Common myeloid progenitor, CD34-positive (primary cell): ENCODE results near the gene NR2F6.
A peak's percentile ranks its signal among the peaks of the same experiment; 100 is the strongest.

Source experiments
- CTCF ChIA-PET: fragments of 350-600 bp; sonication (Branson Sonifier 250); formaldehyde crosslinking; loops from one replicate; lab custom pipeline; 2021; ENCODE audit warnings: antibody characterized with exemption; lab: Charles Lee
- POLR2A ChIA-PET: fragments of 350-600 bp; sonication (Branson Sonifier 250); formaldehyde crosslinking; loops from one replicate; lab custom pipeline; 2021; ENCODE audit warnings: antibody characterized with exemption; lab: Charles Lee
- DNase-seq, 3 donors: peaks; one replicate each; pipeline versions ENCODE4 v3.0.0 to v3.0.0-alpha.2; 2013
- H3K27ac ChIP-seq, 2 experiments: 1 replicate in 1 of 2; 2 replicates in 1 of 2; pipeline ENCODE4 v1.7.0; 2013; ENCODE audit warnings: inconsistent platforms in 2 of 2, low read length in 2 of 2, mild to moderate bottlenecking in 2 of 2, low read depth in 1 of 2, moderate library complexity in 1 of 2; ENCODE audit not compliant: severe bottlenecking in 2 of 2, insufficient read depth in 1 of 2, poor library complexity in 1 of 2
- H3K27me3 ChIP-seq, 5 experiments: replicated peaks in 2 of 5; 1 replicate in 3 of 5; 2 replicates in 2 of 5; pipeline versions ENCODE4 v1.6.1 to v1.7.0; 2013; ENCODE audit warnings: low read length in 4 of 5, mild to moderate bottlenecking in 2 of 5, moderate library complexity in 2 of 5, inconsistent platforms in 1 of 5; ENCODE audit not compliant: insufficient read depth in 5 of 5, control insufficient read depth in 4 of 5
- H3K36me3 ChIP-seq, 4 experiments: 1 replicate in 2 of 4; 2 replicates in 2 of 4; pipeline versions ENCODE4 v1.6.1 to v1.7.0; 2013; ENCODE audit warnings: low read length in 3 of 4, control low read depth in 1 of 4, mild to moderate bottlenecking in 1 of 4; ENCODE audit not compliant: control insufficient read depth in 4 of 4, insufficient read depth in 4 of 4
- H3K4me1 ChIP-seq, 4 experiments: 1 replicate in 3 of 4; 2 replicates in 1 of 4; pipeline versions ENCODE4 v1.6.1 to v1.7.1; 2013; ENCODE audit warnings: low read length in 3 of 4, mild to moderate bottlenecking in 3 of 4, control low read depth in 1 of 4, inconsistent platforms in 1 of 4, moderate library complexity in 1 of 4; ENCODE audit not compliant: control insufficient read depth in 4 of 4, insufficient read depth in 4 of 4; ENCODE audit errors: control extremely low read depth in 1 of 4
- H3K4me3 ChIP-seq, 7 experiments: 1 replicate in 4 of 7; 2 replicates in 3 of 7; pipeline versions ENCODE4 v1.5.1 to v1.7.0; 2013; ENCODE audit warnings: mild to moderate bottlenecking in 7 of 7, low read length in 6 of 7, moderate library complexity in 6 of 7, inconsistent platforms in 2 of 7, low read depth in 2 of 7, control low read depth in 1 of 7; ENCODE audit not compliant: insufficient read depth in 4 of 7, control insufficient read depth in 1 of 7; ENCODE audit errors: extremely low read depth in 1 of 7
- H3K9me3 ChIP-seq, 5 experiments: 1 replicate in 4 of 5; 2 replicates in 1 of 5; pipeline versions ENCODE4 v1.6.1 to v1.7.1; 2013; ENCODE audit warnings: low read length in 4 of 5, mild to moderate bottlenecking in 2 of 5, inconsistent platforms in 1 of 5, low read depth in 1 of 5, moderate library complexity in 1 of 5; ENCODE audit not compliant: control insufficient read depth in 4 of 5, insufficient read depth in 2 of 5; ENCODE audit errors: control extremely low read depth in 1 of 5
- WGBS: methylation state at CpG from one replicate; pipeline ENCODE4 v1.1.5; 2013; ENCODE audit not compliant: insufficient coverage; 5-methylcytosine and 5-hydroxymethylcytosine counted together

Gene NR2F6

GRCh38 chr19:17240062-17240752 is 5.5 kb downstream of the NR2F6 start:
- peaks cover 0 to 22% (median 19%) of the 10 kb centered on the region in 4 experiments for H3K4me1 ChIP-seq

GRCh38 chr19:17237747-17238706 is 7.7 kb downstream of the NR2F6 start:
- no peak overlapping the region for H3K4me3 ChIP-seq
- peaks cover 0 to 18% (median 13%) of the 10 kb centered on the region in 4 experiments for H3K4me1 ChIP-seq
- H3K27ac ChIP-seq, result no peak overlapping the region
- H3K36me3 ChIP-seq, result peaks cover 0 to 14% (median 3%) of the 10 kb centered on the region in 4 experiments
- WGBS, result 95% methylated on average over 8 of the region's 13 CpGs
- CTCF ChIA-PET, result interaction anchor here (0.6 to 1.8 kb wide), 7 partner anchors 10 to 220 kb away, joined by 3 to 6 read pairs (median 3); partner anchors contain the start of gene BABAM1
- no peaks in the 10 kb centered on the region for H3K9me3 ChIP-seq
- POLR2A ChIA-PET, result no interaction called here
- no peak for DNase-seq
- H3K27me3 ChIP-seq, result no peaks in the 10 kb centered on the region

More at GRCh38 chr19:17240062-17240752, 5.5 kb downstream of the NR2F6 start:
- 87% methylated on average over 18 of the region's 24 CpGs for WGBS
- Histone ChIP-seq H3K4me3 (no peak overlapping the region), H3K9me3 (no peaks in the 10 kb centered on the region), H3K27ac (no peak overlapping the region), H3K36me3 (peaks cover 0 to 14% (median 3%) of the 10 kb centered on the region in 4 experiments), H3K27me3 (no peaks in the 10 kb centered on the region)
- POLR2A ChIA-PET, result interaction anchor here (0.6 kb wide), 2 partner anchors 25 to 51 kb away, joined by 3 to 4 read pairs; partner anchors contain the start of gene USE1
- DNase-seq, result no peak
- CTCF ChIA-PET, result interaction anchor here (1.0 to 1.9 kb wide), 2 partner anchors 24 to 77 kb away, joined by 3 to 7 read pairs; partner anchors contain the start of gene USHBP1

GRCh38 chr19:17236811-17237543 is 8.7 kb downstream of the NR2F6 start:
- ChIA-PET CTCF (interaction anchor here (0.6 to 2.5 kb wide), 7 partner anchors 9 to 591 kb away, joined by 3 to 8 read pairs (median 3); partner anchors contain the start of gene BABAM1), POLR2A (no interaction called here)
- 97% methylated on average over 16 of the region's 18 CpGs for WGBS
- peaks cover 0 to 22% (median 7%) of the 10 kb centered on the region in 4 experiments for H3K36me3 ChIP-seq
- no peak overlapping the region for H3K4me3 ChIP-seq
- H3K9me3 ChIP-seq, result no peaks in the 10 kb centered on the region
- H3K27ac ChIP-seq, result no peak overlapping the region
- DNase-seq, result no peak
- H3K4me1 ChIP-seq, result peaks cover 0 to 18% (median 13%) of the 10 kb centered on the region in 4 experiments
- no peaks in the 10 kb centered on the region for H3K27me3 ChIP-seq

GRCh38 chr19:17235971-17236777 is 9.5 kb downstream of the NR2F6 start:
- ChIA-PET CTCF (interaction anchor here (0.6 to 2.5 kb wide), 10 partner anchors 9 to 590 kb away, joined by 3 to 12 read pairs (median 3); partner anchors contain the start of gene OCEL1), POLR2A (interaction anchor here (0.5 to 0.9 kb wide), 4 partner anchors 16 to 66 kb away, joined by 3 read pairs; partner anchors contain the start of gene BABAM1)
- DNase-seq, result no peak
- Histone ChIP-seq H3K9me3 (no peaks in the 10 kb centered on the region), H3K27me3 (no peaks in the 10 kb centered on the region), H3K4me3 (peak overlapping the region in 5 of 7 experiments; percentile 50 to 75 (median 66)), H3K4me1 (peaks cover 0 to 18% (median 13%) of the 10 kb centered on the region in 4 experiments), H3K36me3 (peaks cover 0 to 28% (median 10%) of the 10 kb centered on the region in 4 experiments), H3K27ac (no peak overlapping the region)
- no CpG with 5 or more reads among the region's 27 CpGs for WGBS

DNA sequence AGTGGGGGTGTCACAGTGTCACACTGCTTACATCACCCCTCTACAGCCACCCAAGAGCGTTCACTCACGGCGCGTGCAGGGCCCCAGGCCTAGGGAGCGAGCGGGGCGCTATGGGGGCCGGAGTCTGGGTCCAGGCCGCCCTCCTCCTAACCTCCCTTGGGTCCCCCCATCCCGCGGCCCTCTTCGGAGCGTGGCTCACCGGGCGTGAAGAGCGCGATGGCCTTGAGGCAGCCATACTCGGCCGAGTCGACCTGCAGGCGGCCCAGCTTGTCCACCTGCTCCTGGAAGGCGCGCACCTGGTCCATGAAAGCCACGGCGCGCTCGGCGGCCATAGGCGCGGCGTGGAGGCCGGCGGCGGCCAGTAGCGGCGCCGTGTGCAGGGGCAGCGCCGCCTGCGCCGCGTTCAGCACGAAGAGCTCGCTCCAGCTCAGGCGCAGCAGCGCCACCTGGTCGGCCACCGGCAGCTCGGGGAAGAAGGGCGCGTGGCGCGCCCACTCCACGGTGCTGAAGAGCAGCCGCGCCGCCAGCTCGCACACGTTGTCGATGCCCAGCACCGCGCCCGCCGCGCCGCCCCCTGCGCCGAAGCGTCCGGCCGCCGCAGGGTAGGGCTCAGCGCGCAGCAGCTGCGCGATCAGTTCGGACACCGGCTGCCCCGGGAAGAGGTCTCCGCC is 10.3 kb downstream of the NR2F6 start:
- WGBS, result 2% methylated on average over 58 of the region's 80 CpGs
- ChIA-PET POLR2A (interaction anchor here (0.5 to 0.9 kb wide), 4 partner anchors 15 to 65 kb away, joined by 3 read pairs; partner anchors contain the start of gene BABAM1), CTCF (interaction anchor here (0.6 to 2.5 kb wide), 8 partner anchors 9 to 164 kb away, joined by 3 to 12 read pairs (median 4); partner anchors contain the start of gene OCEL1)
- DNase-seq, result peak; percentile 77 to 84 (median 82)
- Histone ChIP-seq H3K27me3 (no peaks in the 10 kb centered on the region), H3K36me3 (peaks cover 0 to 33% (median 12%) of the 10 kb centered on the region in 4 experiments), H3K9me3 (no peaks in the 10 kb centered on the region), H3K4me1 (peaks cover 0 to 18% (median 13%) of the 10 kb centered on the region in 4 experiments), H3K27ac (peak overlapping the region in 1 of 2 experiments; percentile 66), H3K4me3 (peak overlapping the region; percentile 43 to 75 (median 60))
